GM13977 (cell line): ENCODE data around the gene DCTN2.
"Not testable (repeated sequence)": the region's sequence is repeated elsewhere in the genome, so short reads cannot be mapped to it uniquely, and the experiment has no call there.

Source experiments
- DNase-seq: peaks from one replicate; pipeline ENCODE4 v3.0.0; 2012; ENCODE audit warnings: low spot score
- in situ Hi-C: fragments of 300-500 bp; cut with MboI; formaldehyde crosslinking; loops from one replicate; pipeline ENCODE4 v1.12.0; 2022; ENCODE audit warnings: low sequenced_read_pairs, low pct_unique_long_range_greater_than_20kb, mixed read lengths, inconsistent platforms; ENCODE audit not compliant: unreplicated experiment
- TF ChIP-seq, protein P1 (sequence below): IDR thresholded peaks from 2 replicates; pipeline ENCODE4 v1.5.1; 2012; ENCODE audit warnings: mild to moderate bottlenecking, control low read depth; ENCODE audit not compliant: insufficient read depth; ENCODE audit errors: extremely low read depth, missing control alignments

The DCTN2 gene

DNA sequence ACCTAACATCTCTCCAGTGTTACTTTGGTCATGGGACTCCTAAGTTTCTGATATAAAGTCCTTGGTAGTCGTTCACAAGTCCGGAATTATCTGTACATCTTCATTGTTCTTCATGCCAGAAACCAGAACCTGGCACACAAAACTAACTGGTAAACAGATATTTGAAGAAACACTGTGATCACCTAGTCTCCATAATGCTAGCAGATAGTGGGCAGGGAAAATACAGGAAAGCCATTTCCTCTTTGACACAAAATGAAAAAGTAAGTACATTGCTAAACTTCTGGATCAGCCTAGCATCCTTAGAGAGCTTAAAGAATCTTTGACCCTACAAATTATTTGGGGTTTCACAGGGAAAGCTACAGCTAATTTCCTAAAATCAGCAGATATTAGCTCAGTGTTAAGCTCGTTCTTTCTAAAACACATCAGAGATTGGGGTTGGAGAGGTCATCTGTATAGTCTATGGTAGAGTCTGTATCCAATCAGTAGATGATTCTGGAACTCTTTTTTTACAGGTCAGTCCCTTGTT, 31.5 kb downstream of the DCTN2 start:
- TF ChIP-seq, protein P1, sequence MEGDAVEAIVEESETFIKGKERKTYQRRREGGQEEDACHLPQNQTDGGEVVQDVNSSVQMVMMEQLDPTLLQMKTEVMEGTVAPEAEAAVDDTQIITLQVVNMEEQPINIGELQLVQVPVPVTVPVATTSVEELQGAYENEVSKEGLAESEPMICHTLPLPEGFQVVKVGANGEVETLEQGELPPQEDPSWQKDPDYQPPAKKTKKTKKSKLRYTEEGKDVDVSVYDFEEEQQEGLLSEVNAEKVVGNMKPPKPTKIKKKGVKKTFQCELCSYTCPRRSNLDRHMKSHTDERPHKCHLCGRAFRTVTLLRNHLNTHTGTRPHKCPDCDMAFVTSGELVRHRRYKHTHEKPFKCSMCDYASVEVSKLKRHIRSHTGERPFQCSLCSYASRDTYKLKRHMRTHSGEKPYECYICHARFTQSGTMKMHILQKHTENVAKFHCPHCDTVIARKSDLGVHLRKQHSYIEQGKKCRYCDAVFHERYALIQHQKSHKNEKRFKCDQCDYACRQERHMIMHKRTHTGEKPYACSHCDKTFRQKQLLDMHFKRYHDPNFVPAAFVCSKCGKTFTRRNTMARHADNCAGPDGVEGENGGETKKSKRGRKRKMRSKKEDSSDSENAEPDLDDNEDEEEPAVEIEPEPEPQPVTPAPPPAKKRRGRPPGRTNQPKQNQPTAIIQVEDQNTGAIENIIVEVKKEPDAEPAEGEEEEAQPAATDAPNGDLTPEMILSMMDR: no peak
- in situ Hi-C loops: no loop called here
- no peak for DNase-seq

DNA sequence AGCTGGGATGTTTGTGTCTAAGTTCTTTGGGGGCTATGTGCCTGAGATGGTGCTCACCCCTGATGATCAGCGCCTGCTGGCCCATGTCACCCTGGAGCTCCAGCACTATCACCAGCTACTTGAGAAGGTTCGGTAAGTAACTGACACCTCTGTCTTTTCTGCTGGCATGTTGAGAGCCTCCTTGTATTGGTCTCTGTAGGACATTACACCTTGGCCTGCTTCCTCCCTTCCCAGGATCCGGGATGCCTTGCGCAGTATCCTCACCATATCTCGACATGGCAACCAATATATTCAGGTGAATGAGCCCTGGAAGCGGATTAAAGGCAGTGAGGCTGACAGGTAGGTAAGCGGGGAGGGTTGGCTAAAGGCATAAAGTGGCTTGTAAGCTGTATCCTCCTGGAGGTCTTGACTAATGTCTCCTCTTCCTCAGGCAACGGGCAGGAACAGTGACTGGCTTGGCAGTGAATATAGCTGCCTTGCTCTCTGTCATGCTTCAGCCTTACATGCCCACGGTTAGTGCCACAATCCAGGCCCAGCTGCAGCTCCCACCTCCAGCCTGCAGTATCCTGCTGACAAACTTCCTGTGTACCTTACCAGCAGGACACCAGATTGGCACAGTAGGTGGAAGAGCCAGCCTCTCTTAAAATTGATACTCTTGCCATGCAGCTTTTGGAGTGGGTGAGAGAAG, 32.1 kb downstream of the DCTN2 start:
- no peak for DNase-seq
- in situ Hi-C loops: no loop called here
- TF ChIP-seq, protein P1: no peak

DNA sequence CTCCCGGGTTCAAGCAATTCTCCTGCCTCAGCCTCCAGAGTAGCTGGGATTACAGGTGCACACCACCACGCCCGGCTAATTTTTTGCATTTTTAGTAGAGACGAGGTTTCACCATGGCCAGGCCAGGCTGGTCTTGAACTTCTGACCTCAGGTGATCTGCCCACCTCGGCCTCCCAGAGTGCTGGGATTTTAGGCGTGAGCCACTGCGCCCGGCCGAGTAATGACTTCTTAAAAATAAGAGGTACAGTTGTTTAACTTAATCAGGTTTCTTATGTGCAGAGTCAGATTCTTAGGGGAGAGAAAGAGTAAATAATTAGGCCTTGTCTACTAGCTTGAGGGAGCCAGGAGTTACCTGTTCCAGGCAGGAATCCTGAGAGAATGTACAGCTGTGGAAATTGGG, 32.7 kb downstream of the DCTN2 start:
- DNase-seq, in situ Hi-C loops: not testable (repeated sequence)

DNA sequence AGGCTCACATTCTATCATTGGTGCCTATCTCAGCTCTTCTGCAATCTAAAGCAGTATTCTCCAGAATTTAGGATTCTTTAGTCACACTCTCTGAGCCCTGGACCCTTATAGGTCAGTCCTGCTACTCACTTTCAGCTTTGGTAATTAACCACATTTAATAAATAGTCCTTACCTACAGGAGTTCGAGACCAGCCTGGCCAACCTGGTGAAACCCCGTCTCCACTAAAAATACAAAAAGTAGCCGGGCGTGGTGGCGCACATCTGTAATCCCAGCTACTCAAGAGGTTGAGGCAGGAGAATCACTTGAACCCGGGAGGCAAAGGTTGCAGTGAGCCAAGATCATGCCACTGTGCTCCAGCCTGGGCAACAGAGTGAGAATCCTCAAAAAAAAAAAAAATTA, 33.3 kb downstream of the DCTN2 start:
- DNase-seq, in situ Hi-C loops: not testable (repeated sequence)

DNA sequence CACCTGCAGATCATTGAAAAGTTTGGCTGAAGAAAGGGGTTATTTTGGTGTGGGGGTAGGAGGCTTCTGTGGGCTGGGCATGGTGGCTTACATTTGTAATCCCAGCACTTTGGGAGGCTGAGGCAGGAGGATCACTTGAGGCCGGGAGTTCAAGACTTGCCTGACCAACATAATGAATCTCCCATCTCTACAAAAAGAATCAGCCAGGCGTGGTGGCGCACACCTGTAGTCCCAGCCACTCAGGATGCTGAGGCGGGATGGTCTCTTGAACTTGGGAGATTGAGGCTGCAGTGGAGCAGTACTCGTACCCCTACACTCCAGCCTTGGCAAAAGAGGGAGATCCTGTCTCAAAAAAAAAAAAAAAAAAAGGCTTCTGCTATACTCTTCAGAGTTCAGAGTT, 33.7 kb downstream of the DCTN2 start:
- TF ChIP-seq, protein P1: no peak
- in situ Hi-C loops: no loop called here
- DNase-seq: no peak

DNA sequence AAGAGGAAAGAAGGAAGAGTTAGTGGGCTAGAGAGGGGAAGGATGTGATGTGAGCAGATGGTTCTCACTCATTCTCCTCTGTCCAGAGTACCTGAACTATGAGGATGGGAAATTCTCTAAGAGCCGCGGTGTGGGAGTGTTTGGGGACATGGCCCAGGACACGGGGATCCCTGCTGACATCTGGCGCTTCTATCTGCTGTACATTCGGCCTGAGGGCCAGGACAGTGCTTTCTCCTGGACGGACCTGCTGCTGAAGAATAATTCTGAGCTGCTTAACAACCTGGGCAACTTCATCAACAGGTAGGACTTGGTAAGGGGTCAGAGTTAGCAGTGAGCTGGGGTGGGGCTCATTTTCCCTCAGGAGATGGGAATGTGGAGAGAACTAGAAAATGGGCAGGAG, 34.3 kb downstream of the DCTN2 start:
- DNase-seq: no peak
- in situ Hi-C loops: no loop called here
- TF ChIP-seq, protein P1: no peak

DNA sequence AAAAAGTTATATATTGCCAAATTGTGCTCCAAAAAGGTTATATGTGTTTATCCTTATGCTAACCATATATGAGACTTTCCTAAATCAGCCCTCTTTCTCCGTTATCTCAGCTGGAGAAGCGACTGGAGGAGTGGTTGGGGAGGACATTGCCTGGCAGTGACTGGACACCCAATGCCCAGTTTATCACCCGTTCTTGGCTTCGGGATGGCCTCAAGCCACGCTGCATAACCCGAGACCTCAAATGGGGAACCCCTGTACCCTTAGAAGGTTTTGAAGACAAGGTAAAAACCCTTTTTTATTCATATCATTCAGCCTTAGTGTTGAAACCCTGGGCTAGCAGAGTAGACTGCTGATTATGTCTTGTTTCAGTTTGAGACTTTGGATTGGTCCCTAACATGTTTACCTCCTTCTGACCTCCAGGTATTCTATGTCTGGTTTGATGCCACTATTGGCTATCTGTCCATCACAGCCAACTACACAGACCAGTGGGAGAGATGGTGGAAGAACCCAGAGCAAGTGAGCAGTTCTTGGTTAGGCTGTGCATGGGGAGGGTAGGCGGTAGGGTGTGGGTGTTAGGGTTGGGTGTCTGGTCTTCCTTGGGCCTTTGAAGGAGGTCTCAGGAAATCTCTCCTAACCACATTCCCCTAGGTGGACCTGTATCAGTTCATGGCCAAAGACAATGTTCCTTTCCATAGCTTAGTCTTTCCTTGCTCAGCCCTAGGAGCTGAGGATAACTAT, 35.2 kb downstream of the DCTN2 start:
- TF ChIP-seq, protein P1: no peak
- no peak for DNase-seq
- in situ Hi-C loops: no loop called here

DNA sequence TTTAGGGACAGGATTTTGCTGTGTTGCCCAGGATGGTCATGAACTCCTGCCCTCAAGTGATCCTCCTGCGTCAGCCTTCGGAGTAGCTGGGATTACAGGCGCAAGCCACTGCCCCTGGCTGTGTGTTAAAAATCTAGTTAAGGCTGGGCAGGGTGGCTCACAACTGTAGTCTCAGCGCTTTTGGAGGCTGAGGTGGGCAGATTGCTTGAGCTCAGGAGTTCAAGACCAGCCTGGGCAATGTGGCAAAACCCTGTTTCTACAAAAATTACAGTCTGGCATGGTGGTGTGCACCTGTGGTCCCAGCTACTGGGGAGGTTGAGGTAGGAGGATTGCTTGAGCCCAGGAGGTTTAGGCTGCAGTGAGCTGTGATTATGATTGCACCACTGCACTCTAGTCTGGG, 35.8 kb downstream of the DCTN2 start:
- TF ChIP-seq, protein P1: no peak
- no peak for DNase-seq
- in situ Hi-C loops: no loop called here

DNA sequence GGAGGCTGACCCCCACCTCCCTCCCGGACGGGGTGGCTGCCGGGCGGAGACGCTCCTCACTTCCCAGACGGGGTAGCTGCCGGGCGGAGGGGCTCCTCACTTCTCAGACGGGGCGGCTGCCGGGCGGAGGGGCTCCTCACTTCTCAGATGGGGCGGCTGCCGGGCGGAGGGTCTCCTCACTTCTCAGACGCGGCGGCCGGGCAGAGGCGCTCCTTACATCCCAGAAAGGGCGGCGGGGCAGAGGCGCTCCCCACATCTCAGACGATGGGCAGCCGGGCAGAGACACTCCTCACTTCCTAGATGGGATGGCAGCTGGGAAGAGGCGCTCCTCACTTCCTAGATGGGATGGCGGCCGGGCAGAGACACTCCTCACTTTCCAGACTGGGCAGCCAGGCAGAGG, 39.2 kb downstream of the DCTN2 start:
- in situ Hi-C loops, DNase-seq: not testable (repeated sequence)

DNA sequence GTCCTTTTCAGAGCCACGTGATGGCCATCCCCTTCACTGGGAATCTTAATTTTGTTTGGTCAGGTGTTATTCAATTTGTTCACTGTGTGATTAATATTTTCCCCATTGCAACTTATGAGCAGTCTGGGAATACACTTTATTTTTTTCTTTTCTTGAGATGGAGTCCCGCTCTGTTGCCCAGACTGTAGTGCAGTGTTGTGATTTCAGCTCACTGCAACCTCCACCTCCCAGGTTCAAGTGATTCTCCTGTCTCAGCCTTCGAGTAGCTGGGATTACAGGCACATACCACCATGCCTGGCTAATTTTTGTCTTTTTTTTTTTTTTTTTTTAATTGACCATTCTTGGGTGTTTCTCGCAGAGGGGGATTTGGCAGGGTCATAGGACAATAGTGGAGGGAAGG, 40.5 kb downstream of the DCTN2 start:
- in situ Hi-C loops, DNase-seq: not testable (repeated sequence)
